ENCODE measurements around the gene GDF11. TPM values are rescaled to one million over a fixed set of nuclear protein-coding genes. Genes with fewer than 3 reads are reported as not detected.

The GDF11 gene
- total RNA-seq, 4 donors from 2014 or later, result 1.9 to 5.4 (median 2.5) TPM

- no peak for DNase-seq (ENCODE audit: low spot score)
- TF ChIP-seq, protein P1, sequence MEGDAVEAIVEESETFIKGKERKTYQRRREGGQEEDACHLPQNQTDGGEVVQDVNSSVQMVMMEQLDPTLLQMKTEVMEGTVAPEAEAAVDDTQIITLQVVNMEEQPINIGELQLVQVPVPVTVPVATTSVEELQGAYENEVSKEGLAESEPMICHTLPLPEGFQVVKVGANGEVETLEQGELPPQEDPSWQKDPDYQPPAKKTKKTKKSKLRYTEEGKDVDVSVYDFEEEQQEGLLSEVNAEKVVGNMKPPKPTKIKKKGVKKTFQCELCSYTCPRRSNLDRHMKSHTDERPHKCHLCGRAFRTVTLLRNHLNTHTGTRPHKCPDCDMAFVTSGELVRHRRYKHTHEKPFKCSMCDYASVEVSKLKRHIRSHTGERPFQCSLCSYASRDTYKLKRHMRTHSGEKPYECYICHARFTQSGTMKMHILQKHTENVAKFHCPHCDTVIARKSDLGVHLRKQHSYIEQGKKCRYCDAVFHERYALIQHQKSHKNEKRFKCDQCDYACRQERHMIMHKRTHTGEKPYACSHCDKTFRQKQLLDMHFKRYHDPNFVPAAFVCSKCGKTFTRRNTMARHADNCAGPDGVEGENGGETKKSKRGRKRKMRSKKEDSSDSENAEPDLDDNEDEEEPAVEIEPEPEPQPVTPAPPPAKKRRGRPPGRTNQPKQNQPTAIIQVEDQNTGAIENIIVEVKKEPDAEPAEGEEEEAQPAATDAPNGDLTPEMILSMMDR (IDR thresholded peaks at IDR 0.05), result no peak
- ATAC-seq (ENCODE audit: low FRiP score), result no peak
These were observed 27.7 kb upstream of the GDF11 start for GRCh38 chr12:55715169-55715764.

GRCh38 chr12:55715833-55716581 is 26.9 kb upstream of the GDF11 start, which contains the start of gene BLOC1S1:
TSS of gene BLOC1S1 (plus strand) at chr12:55716046. CDS start at chr12:55716052, 6 bp downstream.
- TF ChIP-seq, protein P1 (IDR thresholded peaks at IDR 0.05), result no peak
- ATAC-seq (ENCODE audit: low FRiP score), result peak; percentile 70

GRCh38 chr12:55716582-55716957 is 26.4 kb upstream of the GDF11 start:
- DNase-seq (ENCODE audit: low spot score), result no peak
- no peak for ATAC-seq (ENCODE audit: low FRiP score)
- TF ChIP-seq, protein P1 (IDR thresholded peaks at IDR 0.05), result no peak

More at GRCh38 chr12:55715833-55716581, 26.9 kb upstream of the GDF11 start, which contains the start of gene BLOC1S1:
- peak; percentile 91 for DNase-seq (ENCODE audit: low spot score)

- DNase-seq (ENCODE audit: low spot score), result no peak
- TF ChIP-seq, protein P1 (IDR thresholded peaks at IDR 0.05), result no peak
- peak; percentile 49 for ATAC-seq (ENCODE audit: low FRiP score)
These were observed 25.6 kb upstream of the GDF11 start for GRCh38 chr12:55717011-55718007.

DNA sequence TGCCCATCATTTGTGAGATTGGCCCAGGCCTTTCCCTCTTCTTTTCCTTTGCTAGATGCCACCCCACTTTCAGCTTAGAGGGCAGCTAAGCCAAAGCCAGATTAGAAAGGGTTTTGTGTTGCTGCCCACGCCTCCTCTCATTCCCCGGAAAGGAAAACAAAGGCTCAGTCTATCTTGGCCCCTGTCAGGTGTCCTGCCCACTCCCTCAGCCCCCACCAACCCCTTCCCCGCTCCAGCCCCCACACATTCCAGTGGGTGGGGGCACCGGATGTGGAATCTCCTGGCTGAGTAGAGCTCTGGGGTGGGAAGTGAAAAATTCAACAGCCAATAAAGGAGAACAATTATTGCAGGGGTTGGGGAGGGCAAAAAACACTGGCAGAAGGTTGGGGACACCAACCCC is 24.9 kb upstream of the GDF11 start:
- no peak for DNase-seq (ENCODE audit: low spot score)
- no peak for ATAC-seq (ENCODE audit: low FRiP score)
- TF ChIP-seq, protein P1 (IDR thresholded peaks at IDR 0.05), result no peak

DNA sequence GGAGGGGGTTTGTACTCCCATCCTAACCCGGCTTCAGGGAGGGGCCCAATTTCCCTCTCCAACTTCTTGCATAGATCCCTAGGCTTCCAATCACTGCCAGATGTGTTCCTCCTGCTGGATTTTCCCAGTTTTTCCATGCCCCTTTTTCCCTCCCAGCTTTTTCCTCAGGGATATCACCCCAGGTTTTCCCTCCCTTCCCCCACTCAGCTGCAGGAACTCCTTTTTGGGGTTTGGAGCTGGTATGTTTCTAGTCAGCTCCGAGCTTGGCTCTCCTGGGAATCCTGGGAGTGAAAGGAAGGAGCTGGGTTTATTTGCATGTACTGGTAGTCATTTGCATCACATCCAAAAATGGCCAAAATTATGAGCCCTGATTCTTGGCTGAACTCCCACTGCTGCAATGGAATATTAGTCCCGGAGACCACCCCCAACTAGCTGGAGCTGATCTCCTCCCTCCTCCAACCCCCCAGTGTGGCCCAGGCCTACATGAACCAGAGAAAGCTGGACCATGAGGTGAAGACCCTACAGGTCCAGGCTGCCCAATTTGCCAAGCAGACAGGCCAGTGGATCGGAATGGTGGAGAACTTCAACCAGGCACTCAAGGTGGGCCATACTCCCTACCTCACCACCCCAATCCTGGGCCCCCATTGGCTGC is 24.2 kb upstream of the GDF11 start:
- ATAC-seq (ENCODE audit: low FRiP score) (no peak), DNase-seq (ENCODE audit: low spot score) (no peak)
- TF ChIP-seq, protein P1 (IDR thresholded peaks at IDR 0.05), result no peak
